Right lobe of liver (tissue), 4 donors: ENCODE data around the gene MCRIP1.

Experiments
- CTCF ChIP-seq, 4 donors: fragments of 200-600 bp in 3 of 4; fragments of 450-650 bp in 1 of 4; IDR thresholded peaks; one replicate each; pipeline versions ENCODE4 v1.5.1 to v1.8.0; 2016 to 2022; ENCODE audit warnings: antibody characterized with exemption in 4 of 4, mild to moderate bottlenecking in 2 of 4
- POLR2A ChIP-seq: fragments of 450-650 bp; IDR thresholded peaks from one replicate; pipeline ENCODE4 v1.6.1; 2017; ENCODE audit warnings: antibody characterized with exemption, mild to moderate bottlenecking
- donor health status: DM: no; HTN: no; CAD: no.
- donor health status: DM: no; HTN: no; CAD: no.
- donor health status: DM: no; HTN: yes; CAD: no.

GRCh38 chr17:81829858-81830257, 3.2 kb downstream of the MCRIP1 start:
- TF ChIP-seq CTCF (IDR thresholded peaks at IDR 0.05), result no peak
- no peak for TF ChIP-seq POLR2A
